Mononuclear cell (primary cell): Measurements from ENCODE around the gene RAD51B. TPM values are rescaled to one million over a fixed set of nuclear protein-coding genes. Genes with fewer than 3 reads are reported as not detected.

ENCODE experiments used
- H3K27me3 ChIP-seq: 2 replicates; pipeline ENCODE4 v1.6.0; 2011; ENCODE audit warnings: low read length, control low read depth; ENCODE audit not compliant: insufficient read depth
- H3K4me1 ChIP-seq: 2 replicates; pipeline ENCODE4 v1.5.1; 2011; ENCODE audit warnings: mild to moderate bottlenecking, low read length, control low read depth; ENCODE audit not compliant: insufficient read depth
- H3K4me3 ChIP-seq: 2 replicates; pipeline ENCODE4 v1.5.1; 2011; ENCODE audit warnings: mild to moderate bottlenecking, low read length, moderate library complexity
- H3K9me3 ChIP-seq: 2 replicates; pipeline ENCODE4 v1.5.1; 2011; ENCODE audit warnings: low read depth, mild to moderate bottlenecking, control low read depth, low read length
- total RNA-seq: library from RNA; depleted of rRNA; stranded (reverse); fragments of >200 nt; gene quantifications from one replicate; pipeline ENCODE4 v1.2.3, GENCODE V29; 2012

RAD51B gene
- total RNA-seq, 1 donor = 21.4 TPM

GRCh38 chr14:68384881-68385280 lies 565.3 kb downstream of the RAD51B start:
- Histone ChIP-seq H3K9me3 (no peaks in the 10 kb centered on the region), H3K4me1 (peaks cover 47% of the 10 kb centered on the region), H3K27me3 (no peaks in the 10 kb centered on the region), H3K4me3 (no peak overlapping the region)

- H3K27me3 ChIP-seq = no peaks in the 10 kb centered on the region
- no peaks in the 10 kb centered on the region for H3K9me3 ChIP-seq
- H3K4me1 ChIP-seq = peaks cover 50% of the 10 kb centered on the region
- H3K4me3 ChIP-seq = no peak overlapping the region
Observed at GRCh38 chr14:68386446-68386845, 566.9 kb downstream of the RAD51B start.

GRCh38 chr14:68386950-68387779 lies 567.6 kb downstream of the RAD51B start:
- Histone ChIP-seq H3K4me1 (peaks cover 57% of the 10 kb centered on the region), H3K9me3 (no peaks in the 10 kb centered on the region), H3K4me3 (no peak overlapping the region), H3K27me3 (no peaks in the 10 kb centered on the region)

- no peaks in the 10 kb centered on the region for H3K27me3 ChIP-seq
- no peaks in the 10 kb centered on the region for H3K9me3 ChIP-seq
- no peak overlapping the region for H3K4me3 ChIP-seq
- H3K4me1 ChIP-seq = peaks cover 64% of the 10 kb centered on the region
Observed at GRCh38 chr14:68389943-68390342, 570.4 kb downstream of the RAD51B start.

- peaks cover 56% of the 10 kb centered on the region for H3K4me1 ChIP-seq
- no peak overlapping the region for H3K4me3 ChIP-seq
- H3K9me3 ChIP-seq = no peaks in the 10 kb centered on the region
Observed at GRCh38 chr14:68390741-68391140, 571.2 kb downstream of the RAD51B start.

GRCh38 chr14:68391311-68392014 lies 571.9 kb downstream of the RAD51B start:
- Histone ChIP-seq H3K4me1 (peaks cover 49% of the 10 kb centered on the region), H3K9me3 (no peaks in the 10 kb centered on the region), H3K27me3 (no peaks in the 10 kb centered on the region), H3K4me3 (no peak overlapping the region)

More at GRCh38 chr14:68390741-68391140, 571.2 kb downstream of the RAD51B start:
- H3K27me3 ChIP-seq = no peaks in the 10 kb centered on the region

- Histone ChIP-seq H3K27me3 (no peaks in the 10 kb centered on the region), H3K9me3 (no peaks in the 10 kb centered on the region), H3K4me1 (peaks cover 48% of the 10 kb centered on the region), H3K4me3 (no peak overlapping the region)
Observed at GRCh38 chr14:68392393-68393141, 573.0 kb downstream of the RAD51B start.

- Histone ChIP-seq H3K4me3 (no peak overlapping the region), H3K27me3 (no peaks in the 10 kb centered on the region), H3K9me3 (no peaks in the 10 kb centered on the region), H3K4me1 (peaks cover 54% of the 10 kb centered on the region)
Observed at GRCh38 chr14:68393259-68393658, 573.7 kb downstream of the RAD51B start.

- H3K4me3 ChIP-seq = no peak overlapping the region
- no peaks in the 10 kb centered on the region for H3K9me3 ChIP-seq
- peaks cover 60% of the 10 kb centered on the region for H3K4me1 ChIP-seq
- no peaks in the 10 kb centered on the region for H3K27me3 ChIP-seq
Observed at GRCh38 chr14:68394118-68394763, 574.7 kb downstream of the RAD51B start.

GRCh38 chr14:68394764-68395143 lies 575.2 kb downstream of the RAD51B start:
- Histone ChIP-seq H3K27me3 (no peaks in the 10 kb centered on the region), H3K4me1 (peaks cover 61% of the 10 kb centered on the region), H3K4me3 (no peak overlapping the region), H3K9me3 (no peaks in the 10 kb centered on the region)

- no peak overlapping the region for H3K4me3 ChIP-seq
- no peaks in the 10 kb centered on the region for H3K9me3 ChIP-seq
- peaks cover 70% of the 10 kb centered on the region for H3K4me1 ChIP-seq
Observed at GRCh38 chr14:68395604-68396003, 576.0 kb downstream of the RAD51B start.

GRCh38 chr14:68396461-68396860 lies 576.9 kb downstream of the RAD51B start:
- Histone ChIP-seq H3K27me3 (no peaks in the 10 kb centered on the region), H3K4me1 (peaks cover 75% of the 10 kb centered on the region), H3K9me3 (no peaks in the 10 kb centered on the region), H3K4me3 (no peak overlapping the region)

More at GRCh38 chr14:68395604-68396003, 576.0 kb downstream of the RAD51B start:
- no peaks in the 10 kb centered on the region for H3K27me3 ChIP-seq

- Histone ChIP-seq H3K9me3 (no peaks in the 10 kb centered on the region), H3K27me3 (no peaks in the 10 kb centered on the region), H3K4me3 (no peak overlapping the region), H3K4me1 (peaks cover 72% of the 10 kb centered on the region)
Observed at GRCh38 chr14:68397371-68397811, 577.8 kb downstream of the RAD51B start.

GRCh38 chr14:68397822-68398221 lies 578.2 kb downstream of the RAD51B start:
- peaks cover 72% of the 10 kb centered on the region for H3K4me1 ChIP-seq
- no peaks in the 10 kb centered on the region for H3K27me3 ChIP-seq
- H3K4me3 ChIP-seq = no peak overlapping the region
- no peaks in the 10 kb centered on the region for H3K9me3 ChIP-seq
